Coronary artery (tissue), 2 donors: ENCODE data around the gene LTA4H.

Experiments used
- DNase-seq: peaks from one replicate; pipeline ENCODE4 v3.0.0-alpha.2; 2017; ENCODE audit warnings: low spot score
- H3K27ac ChIP-seq, 2 donors: fragments of 200-600 bp; sonication (generic); one replicate each; pipeline ENCODE4 v1.5.1; 2016 to 2019
- H3K4me3 ChIP-seq: fragments of 200-600 bp; sonication (generic); 2 replicates; pipeline ENCODE4 v1.5.1; 2016; ENCODE audit warnings: mild to moderate bottlenecking, moderate library complexity
- CTCF ChIP-seq: fragments of 200-600 bp; sonication (generic); IDR thresholded peaks from one replicate; pipeline ENCODE4 v1.5.1; 2019; ENCODE audit warnings: antibody characterized with exemption

Gene LTA4H

GRCh38 chr12:96044943-96045290 is 9.5 kb upstream of the LTA4H start:
- Histone ChIP-seq H3K27ac (no peak overlapping the region), H3K4me3 (no peak overlapping the region)
- no peak for DNase-seq
- TF ChIP-seq CTCF, result no peak

- H3K4me3 ChIP-seq, result no peak overlapping the region
- no peak for DNase-seq
- H3K27ac ChIP-seq, result no peak overlapping the region
- no peak for TF ChIP-seq CTCF
Measured at GRCh38 chr12:96044017-96044942, 8.9 kb upstream of the LTA4H start.

- DNase-seq, result no peak
- H3K4me3 ChIP-seq, result no peak overlapping the region
- no peak for TF ChIP-seq CTCF
- H3K27ac ChIP-seq, result no peak overlapping the region
Measured at GRCh38 chr12:96041181-96041580, 5.8 kb upstream of the LTA4H start.

- Histone ChIP-seq H3K27ac (no peak overlapping the region), H3K4me3 (no peak overlapping the region)
- TF ChIP-seq CTCF, result no peak
- no peak for DNase-seq
Measured at GRCh38 chr12:96040305-96041133, 5.1 kb upstream of the LTA4H start.

- TF ChIP-seq CTCF, result no peak
- DNase-seq, result no peak
- no peak overlapping the region for H3K4me3 ChIP-seq
- H3K27ac ChIP-seq, result no peak overlapping the region
Measured at GRCh38 chr12:96039516-96039915, 4.1 kb upstream of the LTA4H start.

GRCh38 chr12:96036765-96037455 is 1.5 kb upstream of the LTA4H start:
- Histone ChIP-seq H3K4me3 (no peak overlapping the region), H3K27ac (no peak overlapping the region)
- DNase-seq, result no peak
- TF ChIP-seq CTCF, result no peak
